Measurements from ENCODE around the gene JAZF1. TPM values are rescaled to one million over a fixed set of nuclear protein-coding genes. Genes with fewer than 3 reads are reported as not detected.
"Not testable (repeated sequence)": the region's sequence is repeated elsewhere in the genome, so short reads cannot be mapped to it uniquely, and the experiment has no call there.

JAZF1 gene
- total RNA-seq, 1 donor from 2014 or later, result 16.1 TPM

DNA sequence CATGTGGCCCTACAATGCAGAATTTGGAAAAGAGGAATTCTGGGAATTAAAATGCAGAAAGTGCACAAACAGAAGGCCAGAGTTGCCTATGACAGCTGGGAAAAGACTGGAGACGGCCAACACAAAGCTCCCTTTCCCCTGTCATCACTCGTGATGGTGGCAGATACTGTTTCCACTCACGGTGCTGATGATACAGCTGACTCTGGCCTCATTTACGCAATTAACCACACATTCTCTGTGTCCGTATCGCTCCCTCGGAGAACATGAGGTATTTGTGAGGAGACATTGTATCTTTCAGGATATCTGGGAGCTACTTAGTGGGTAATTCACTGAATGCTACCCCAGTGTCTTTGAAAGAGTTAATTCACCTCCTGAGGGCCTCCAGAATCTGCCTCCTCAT is 267.8 kb downstream of the JAZF1 start:
- DNase-seq (ENCODE audit: low spot score), result no peak

DNA sequence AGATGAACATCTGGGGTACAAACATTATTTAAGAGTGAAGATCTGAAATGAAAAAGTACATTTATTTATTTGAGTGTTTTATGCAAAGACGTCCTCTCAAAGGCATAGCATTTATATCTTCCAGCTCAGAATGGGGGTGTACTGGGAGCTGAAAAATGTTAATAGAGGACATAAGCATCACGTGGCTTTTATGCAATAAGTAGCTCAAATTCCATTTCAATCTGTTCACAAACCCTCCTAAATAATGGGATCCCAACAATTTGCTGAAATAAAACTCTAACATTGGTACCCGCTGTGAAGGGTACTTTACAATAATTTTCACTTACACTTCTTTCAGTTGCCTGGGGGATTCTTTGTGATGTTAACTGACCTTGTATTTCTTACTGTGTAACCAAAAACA is 268.7 kb downstream of the JAZF1 start:
- DNase-seq (ENCODE audit: low spot score), result no peak

DNA sequence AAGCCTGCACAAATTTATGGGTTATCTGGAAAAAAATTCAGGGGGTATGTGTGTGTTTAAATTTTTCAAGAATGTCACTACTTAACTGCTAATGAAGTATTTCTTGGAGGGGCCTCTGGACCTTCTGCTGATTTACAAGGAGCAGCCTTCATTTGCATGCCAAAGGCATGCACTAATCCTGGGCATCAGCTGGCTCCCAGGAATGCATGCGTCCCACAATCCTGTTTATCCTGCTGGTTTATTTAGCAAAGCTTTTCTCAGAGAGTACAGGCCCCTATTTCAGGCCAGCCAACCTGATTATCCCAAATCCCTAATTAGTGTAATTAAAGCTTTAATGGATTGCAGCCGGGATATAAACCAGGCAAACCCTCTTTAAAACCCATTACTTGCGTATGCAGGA is 270.3 kb downstream of the JAZF1 start:
- no peak for DNase-seq (ENCODE audit: low spot score)

DNA sequence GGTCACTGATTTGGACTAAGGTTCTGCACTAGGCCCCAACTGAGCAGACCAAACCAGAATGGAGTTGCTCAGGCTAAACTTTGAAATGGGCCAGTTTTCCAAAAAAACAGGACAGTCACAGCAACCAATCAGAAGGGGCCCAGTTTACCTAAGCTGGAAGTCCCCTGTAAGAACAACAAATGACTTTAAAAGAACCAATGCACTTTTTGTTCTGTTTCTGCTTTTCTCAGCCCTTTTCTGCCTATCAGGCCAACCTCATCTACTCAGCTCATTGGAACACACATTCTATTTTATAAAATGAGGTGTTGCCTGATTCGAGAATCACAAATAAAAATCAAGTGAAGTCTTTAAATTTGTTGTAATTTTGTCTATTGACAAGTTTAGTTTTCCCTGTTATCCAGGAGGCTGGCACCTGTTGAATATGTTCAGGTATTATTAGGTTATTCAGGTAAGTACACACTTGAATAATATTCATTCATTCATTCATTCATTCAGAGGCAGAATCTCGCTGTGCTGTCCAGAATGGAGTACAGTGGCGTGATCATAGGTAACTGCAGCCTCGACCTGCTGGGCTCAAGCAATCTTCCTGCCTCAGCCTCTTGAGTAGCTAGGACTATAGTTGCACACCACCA is 271.9 kb downstream of the JAZF1 start:
- DNase-seq (ENCODE audit: low spot score), result no peak

DNA sequence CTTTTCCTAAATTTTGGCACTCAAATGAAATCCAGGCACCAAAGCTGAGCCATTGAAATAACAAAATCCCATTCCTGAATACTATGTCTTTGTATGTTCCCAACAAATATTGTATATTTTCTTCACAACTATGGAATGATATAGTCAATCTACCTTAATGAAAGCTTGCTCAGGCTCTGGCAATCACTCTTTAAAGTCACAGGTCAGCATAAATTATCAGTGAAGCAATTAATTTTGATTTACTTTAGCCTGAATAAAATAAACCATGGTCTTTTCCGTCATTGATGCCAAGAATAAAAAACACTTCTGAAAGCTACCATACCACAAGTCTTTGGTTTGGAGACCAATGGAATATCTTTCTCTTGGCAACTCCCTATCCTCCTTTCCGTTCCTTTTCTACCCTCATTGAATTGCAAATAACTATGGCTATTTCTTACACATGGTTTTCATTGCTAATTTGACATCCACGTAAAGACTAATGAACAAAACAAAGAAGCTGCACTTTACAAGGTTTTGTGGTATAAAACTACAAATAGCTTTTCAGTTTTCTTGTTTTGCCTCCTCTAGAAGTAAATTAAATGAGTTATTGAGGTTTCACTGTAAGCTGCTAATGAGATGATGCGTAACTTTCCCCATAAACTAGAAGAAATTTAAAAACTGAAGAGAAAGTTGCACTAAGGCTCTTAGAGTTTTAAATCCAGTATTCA is 274.1 kb downstream of the JAZF1 start:
- no peak for DNase-seq (ENCODE audit: low spot score)

DNA sequence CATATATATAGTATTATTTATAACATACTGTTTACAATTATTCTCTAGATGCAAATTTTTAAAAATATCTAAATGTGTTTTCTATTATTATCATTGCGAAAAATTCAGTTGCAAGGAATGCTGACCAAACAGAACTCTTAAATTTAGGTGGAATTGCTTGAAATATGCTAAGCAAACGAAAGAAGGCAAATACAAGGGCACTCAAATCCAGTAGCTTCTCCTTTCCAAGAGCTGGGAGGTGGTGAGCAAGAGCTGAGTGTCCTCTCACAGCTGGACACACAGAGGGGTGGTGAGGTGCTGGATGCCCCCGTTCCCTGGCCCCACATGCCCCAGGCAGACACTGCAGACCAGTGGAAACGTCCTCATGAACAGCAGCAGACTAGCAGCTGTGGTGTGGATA is 274.6 kb downstream of the JAZF1 start:
- DNase-seq (ENCODE audit: low spot score), result no peak

DNA sequence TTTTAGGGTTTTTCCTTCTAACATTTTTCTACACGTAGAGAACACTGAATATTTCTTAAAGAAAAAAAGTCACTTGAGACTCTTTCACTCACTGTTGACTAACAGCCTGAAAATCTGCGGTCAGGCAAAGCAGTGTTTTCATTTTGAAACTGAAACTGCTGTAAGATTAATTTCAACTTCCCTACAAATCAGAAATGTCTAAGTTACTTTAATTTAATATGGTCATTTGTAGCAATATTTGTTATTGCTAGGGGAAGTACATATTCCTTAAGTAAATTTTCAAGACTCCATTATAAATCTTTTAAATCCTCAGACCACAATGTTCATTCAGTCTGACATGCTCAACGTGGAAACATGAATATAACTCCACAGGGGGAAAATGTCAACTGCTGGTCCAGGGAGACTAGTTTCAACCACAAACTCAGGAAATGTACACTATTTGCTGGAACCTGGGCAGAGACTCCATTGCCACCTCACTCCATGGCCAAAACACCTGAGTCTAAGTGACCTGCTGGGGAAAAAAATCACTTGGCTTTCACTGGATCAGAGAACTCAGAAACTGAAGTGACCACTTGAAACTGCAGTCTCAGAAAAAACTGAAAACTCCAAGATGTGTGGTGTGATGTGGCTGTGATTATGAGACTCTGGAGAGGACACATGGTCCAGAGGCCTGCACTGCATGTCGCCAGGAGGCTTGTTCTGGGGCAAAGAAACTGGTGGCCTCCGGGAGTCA is 279.4 kb downstream of the JAZF1 start:
- no peak for DNase-seq (ENCODE audit: low spot score)

DNA sequence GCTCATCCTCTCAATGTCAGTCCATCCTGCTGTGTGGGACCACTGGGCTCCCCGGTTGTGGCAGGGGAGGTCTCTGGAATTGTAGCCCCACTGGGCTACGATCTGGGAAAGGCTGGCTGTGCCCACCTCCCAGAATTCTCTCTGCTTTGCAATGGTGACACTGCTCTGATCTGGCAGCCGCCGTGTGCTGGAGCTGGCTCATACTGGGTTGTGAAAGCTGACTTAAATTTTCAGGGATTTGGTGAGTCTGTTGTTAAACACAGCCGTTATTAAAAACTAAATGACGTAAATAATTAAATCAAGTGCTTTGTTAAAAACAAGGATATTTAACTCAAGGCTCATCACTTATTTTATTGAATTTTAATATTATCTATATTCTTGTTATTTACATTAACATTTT is 280.6 kb downstream of the JAZF1 start:
- no peak for DNase-seq (ENCODE audit: low spot score)

DNA sequence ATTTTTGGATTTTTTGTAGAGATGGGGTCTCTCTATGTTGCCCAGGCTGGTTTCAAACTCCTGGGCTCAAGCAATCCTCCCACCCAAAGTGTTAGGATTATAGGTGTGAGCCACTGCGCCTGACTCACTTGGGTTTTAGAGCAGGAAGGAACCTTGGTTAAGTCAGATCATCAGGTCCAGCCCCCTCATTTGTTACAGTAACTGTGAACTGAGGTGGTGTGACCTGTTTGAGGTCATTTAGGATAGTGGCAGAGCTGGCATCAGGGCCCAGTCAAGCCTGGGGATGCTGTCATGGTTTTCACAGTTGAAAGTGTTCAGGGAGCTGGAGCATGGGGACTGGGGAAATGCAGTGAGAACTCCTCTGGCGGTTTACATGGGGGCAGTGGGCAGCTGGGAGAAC is 281.0 kb downstream of the JAZF1 start:
- no peak for DNase-seq (ENCODE audit: low spot score)

DNA sequence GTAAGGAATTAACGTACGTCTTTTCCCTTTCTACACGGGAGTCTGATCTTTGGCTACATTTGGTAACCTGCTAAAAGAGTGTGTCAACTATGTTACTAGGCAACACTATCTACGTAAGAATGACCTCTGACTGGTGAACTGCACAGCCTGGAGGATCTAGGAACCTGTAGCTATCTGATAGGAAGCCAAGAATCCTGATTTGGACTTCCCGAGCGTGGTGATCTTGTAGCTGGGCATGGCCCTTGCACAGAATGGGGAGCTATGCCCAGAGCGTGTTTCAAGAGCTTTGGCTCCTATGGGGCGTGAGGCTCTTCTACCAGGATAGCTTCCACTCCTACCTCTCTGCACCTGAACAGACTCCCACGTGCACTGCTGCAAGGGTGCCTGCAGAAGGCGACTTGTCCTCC is 283.2 kb downstream of the JAZF1 start:
- no peak for DNase-seq (ENCODE audit: low spot score)

DNA sequence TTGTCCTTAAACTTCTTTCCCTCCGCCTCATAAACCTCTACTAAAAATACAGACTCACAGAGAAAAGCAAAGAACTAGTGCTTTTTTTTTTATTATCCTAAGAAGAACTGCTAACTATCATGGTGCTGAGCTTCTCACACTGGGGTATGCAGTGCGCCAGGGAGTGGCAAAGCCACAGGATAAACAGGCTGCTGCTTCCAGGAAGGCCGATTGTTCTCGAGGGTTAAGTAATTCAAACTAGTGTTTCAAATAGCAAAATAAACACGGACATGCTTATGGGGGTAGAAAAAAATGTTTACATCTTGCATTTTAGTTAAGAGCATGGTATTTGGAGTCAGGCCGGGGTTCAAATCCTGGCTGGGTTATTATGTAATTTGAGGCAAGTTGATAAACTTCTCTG is 283.6 kb downstream of the JAZF1 start:
- no peak for DNase-seq (ENCODE audit: low spot score)

DNA sequence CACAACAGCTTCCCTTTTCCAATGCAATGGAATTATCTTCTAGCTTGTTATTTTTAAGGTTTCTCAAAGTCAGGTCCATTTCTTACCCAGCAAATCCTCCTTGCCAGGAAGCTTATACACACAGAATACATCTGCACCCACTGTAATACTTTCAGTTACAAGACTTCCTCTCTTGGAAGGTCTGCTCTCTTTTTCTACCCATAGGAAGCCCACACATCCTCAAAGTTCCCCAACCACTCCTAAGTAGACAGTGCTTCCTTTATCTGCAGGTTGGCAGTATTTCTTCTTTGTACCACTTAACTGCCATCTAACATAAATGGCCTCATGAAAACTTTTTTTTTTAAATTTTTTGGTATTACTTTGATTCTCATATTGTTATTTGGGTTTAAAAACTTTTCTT is 285.0 kb downstream of the JAZF1 start:
- no peak for DNase-seq (ENCODE audit: low spot score)

DNA sequence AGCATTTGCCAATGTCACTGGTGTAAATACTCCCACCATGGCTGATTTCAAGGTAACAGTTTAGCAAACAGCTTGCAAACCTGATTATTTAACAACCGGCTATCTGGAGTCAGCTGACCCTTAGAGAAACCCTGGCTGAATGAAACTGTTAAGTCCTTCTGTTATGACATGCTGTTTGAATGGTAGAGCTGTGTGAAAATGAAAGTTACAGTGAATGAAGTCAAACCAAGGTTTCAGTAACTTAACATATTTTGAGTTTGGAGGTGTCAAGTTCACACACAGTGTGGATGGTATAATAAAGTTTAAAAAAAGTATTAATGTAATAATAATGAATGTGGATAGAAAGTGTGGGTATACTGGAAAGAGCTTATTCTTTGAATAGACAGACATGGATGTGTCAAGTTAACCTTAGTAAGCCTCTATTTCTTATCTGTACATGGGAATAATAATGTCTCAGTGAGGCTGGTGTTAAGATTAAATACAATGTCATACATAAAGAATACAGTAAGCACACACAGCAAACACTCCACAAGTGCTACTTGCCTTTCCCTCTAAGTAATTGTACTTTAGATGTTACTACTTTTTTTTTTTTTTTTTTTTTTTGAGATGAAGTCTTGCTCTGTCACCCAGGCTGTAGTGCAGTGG is 290.3 kb downstream of the JAZF1 start:
- DNase-seq (ENCODE audit: low spot score), result no peak

DNA sequence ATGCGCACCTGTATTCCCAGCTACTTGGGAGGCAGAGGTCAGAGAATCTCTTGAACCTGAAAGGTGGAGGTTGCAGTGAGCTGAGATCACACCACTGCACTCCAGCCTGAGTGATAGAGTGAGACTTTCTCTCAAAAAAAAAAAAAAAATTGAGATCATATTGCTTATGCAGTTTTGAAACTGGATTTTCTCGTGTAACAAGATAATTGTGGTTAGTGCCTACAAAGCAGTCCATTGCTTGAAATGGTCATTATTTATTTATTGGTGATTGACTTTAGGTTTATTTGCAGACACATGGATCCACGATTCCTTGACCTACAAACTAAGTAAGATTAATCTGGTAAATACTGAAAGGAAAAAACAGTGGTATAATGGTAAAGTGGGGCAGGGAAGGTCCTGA is 290.8 kb downstream of the JAZF1 start:
- no peak for DNase-seq (ENCODE audit: low spot score)

DNA sequence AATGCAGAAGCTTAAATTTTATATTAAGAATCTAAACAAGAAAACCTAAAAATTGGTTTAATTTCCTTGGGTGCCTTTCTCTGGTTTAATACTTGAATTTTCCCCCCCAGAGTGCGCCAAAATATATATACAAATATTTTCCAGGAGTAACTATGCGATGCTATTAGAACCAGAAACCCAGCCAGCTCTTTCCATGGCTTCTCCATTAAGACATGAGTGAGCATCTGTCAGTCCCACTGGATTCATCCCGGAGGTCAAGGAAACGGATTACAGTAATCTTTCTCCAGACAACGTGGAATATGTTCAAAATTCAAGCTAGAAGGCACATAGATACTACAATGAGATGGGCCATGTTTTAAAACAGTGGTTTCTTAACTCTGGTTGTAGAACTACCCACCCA is 291.9 kb downstream of the JAZF1 start:
- no peak for DNase-seq (ENCODE audit: low spot score)

DNA sequence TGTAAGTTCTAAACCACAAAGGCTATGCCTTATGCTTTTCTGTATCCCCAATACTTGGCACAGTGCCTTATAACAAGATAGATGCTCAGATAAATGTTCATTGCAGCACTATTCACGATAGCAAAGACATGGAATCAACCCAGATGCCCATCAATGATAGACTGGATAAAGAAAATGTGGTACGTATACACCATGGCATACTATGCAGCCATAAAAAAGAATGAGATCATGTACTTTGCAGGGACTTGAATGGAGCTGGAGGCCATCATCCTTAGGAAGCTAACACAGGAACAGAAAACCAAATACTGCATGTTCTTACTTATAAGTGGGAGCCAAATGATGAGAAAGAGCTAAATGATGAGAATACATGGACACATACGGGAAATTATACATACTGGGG is 293.9 kb downstream of the JAZF1 start:
- not testable (repeated sequence) for DNase-seq (ENCODE audit: low spot score)

DNA sequence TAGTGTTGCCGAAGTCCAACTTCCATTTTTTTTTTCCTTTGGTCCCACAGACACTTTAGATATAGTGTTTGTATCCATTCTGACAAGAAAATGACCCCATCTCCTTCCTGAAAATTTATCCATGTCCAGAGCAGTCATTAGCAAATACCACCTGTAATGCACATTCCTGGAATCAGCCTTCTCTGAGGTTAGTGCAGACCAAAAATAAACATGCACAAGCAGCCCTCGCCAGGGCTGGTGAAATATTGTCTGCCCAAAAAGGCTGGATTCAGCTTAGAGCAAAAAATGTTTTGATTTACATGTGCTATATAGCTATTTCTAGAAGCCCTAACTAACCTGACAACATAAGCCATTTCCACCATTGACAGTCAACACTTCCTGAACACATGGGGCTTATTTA is 294.9 kb downstream of the JAZF1 start:
- no peak for DNase-seq (ENCODE audit: low spot score)

DNA sequence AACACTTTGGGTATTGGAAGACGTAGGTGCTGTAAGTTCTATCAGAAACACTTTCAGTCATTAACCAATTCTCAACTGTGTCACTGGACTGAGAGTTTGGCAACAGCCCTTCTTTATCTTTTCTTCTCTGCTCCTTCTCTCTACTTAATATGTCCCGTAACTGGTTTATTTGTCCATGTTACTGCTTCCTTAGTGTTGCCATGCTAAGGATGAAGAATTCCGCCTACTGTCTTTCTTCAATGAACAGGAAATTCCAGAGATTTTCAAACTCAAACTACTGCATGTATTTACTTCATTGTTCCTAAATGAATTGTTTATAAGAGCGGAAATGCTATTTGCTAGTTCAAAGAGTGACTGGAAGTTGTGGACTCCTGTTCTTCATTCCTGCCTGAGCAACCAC is 296.9 kb downstream of the JAZF1 start:
- DNase-seq (ENCODE audit: low spot score), result no peak

DNA sequence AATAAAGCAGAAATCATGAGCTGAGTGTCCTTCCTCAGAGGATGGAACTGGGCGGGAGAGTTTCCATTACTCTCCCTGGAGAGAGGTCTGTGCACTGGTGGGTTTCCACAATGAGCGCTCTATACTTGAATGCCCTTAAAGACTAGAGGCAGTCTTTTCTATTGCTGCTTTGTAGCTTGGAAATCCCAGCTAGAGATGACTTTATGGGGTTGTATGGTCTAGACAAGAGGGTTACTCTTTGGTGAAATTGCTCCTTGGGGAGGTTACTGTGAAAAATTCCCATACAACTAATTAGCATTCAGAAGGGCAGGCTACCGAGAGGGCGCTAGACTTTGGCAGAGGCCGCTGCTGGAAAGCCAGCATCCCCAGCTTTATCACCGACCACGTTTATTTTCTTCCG is 303.8 kb downstream of the JAZF1 start:
- no peak for DNase-seq (ENCODE audit: low spot score)

DNA sequence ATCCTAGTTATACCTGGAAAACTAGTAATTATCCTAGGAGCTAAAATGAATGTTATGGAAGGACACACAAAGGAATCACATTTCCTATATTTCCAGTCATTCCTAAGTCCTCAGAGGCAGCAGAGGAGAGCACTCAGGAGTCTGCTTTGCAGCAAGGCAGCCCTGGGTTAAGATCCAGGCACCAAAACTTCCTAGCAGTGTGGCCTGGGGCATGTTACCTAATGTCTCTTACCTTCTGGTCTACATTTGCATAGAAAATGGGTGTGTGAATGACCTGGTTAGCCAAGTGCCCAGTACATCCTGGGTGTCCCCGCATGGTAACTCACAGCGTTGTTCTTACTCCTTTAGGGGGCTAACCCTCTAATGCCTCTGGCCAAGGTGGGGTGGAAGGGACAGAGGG is 304.8 kb downstream of the JAZF1 start:
- no peak for DNase-seq (ENCODE audit: low spot score)

DNA sequence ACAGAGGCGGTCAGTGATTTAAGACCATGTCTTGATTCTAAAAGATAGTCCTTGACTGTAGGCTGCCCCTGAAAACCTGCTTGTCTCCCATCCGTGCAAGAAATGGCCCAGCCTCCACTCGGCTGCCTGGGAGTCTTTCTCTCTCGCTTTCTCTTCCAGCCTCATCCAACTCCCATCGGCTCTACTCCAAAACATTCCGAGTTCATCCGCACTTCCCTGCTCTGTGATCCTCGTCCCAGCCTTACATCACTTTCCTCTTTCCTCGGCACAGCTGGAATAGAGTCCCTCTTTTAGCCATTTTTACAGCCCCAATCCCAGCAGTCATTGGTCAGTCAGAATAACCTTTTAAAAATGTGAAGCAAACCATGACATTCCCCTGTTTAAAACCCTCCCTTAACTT is 305.5 kb downstream of the JAZF1 start:
- DNase-seq (ENCODE audit: low spot score), result no peak
